GM21447 (cell line): ENCODE measurements around the gene MYO1E.
"Not testable (repeated sequence)": the region's sequence is repeated elsewhere in the genome, so short reads cannot be mapped to it uniquely, and the experiment has no call there.

Source experiments
- ATAC-seq: cut with Tn5 transposase; IDR thresholded peaks from one replicate; pipeline ENCODE4 v1.9.1; 2021; ENCODE audit not compliant: unreplicated experiment

The MYO1E gene

DNA sequence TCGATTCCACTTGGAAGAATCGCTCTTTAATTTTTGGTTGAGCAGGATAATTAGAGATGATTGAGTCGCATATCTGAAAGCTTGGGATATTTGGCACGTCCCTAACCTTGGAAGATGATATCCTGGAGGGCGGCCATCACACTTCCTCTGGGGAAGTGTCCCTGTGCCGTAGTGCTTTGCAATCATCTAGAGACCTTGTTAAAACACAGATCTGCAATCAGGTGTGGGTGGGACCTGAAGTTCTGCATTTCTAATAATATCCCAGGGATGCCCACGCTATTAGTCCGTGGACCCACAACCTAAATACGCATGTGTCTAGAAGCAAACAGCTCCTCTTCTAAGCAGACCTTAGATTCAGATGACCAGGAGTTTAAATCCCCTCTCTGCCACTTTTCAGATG is 20.5 kb downstream of the MYO1E start:
- no peak for ATAC-seq

GRCh38 chr15:59350421-59350732 is 22.3 kb downstream of the MYO1E start:
- ATAC-seq = no peak

GRCh38 chr15:59349680-59350420 is 22.8 kb downstream of the MYO1E start:
- ATAC-seq = no peak

GRCh38 chr15:59347915-59348314 is 24.8 kb downstream of the MYO1E start:
- no peak for ATAC-seq

DNA sequence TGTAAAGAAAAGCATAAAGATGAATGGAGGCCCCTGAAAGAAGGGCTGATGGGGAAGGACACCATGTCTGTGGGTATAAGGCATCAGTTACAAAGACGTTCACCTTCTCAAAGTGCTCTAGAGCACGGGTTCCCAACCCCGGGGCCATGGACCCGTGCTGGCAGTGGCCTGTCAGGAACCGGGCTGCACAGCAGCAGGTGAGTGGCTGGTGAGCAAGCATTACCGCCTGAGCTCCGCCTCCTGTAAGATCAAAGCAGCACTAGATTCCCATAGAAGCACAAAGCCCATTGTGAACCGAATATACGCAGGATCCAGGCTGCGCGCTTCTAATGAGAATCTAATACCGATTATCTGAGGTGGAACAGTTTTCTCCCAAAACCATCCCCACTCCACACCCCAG is 25.7 kb downstream of the MYO1E start:
- no peak for ATAC-seq

DNA sequence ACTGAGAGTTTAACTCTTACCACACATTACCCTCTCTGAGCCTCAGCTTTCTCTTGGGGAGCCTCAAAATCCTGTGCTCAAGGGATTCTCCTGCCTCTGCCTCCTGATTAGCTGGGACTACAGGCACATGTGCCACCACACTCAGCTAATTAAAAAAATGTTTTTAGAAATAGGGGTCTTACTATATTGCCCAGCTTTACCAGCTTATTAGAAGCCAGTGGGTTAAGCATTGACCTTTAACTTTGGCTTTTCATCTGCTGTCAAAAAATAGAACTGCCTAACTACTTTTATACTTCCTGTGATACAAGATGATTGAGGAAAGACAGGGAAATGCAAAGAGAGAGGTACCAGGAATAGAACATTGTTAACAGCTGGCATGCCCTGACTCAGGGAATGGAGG is 27.3 kb downstream of the MYO1E start:
- ATAC-seq = no peak

- ATAC-seq = no peak
These were observed 28.4 kb downstream of the MYO1E start for GRCh38 chr15:59344311-59344710.

DNA sequence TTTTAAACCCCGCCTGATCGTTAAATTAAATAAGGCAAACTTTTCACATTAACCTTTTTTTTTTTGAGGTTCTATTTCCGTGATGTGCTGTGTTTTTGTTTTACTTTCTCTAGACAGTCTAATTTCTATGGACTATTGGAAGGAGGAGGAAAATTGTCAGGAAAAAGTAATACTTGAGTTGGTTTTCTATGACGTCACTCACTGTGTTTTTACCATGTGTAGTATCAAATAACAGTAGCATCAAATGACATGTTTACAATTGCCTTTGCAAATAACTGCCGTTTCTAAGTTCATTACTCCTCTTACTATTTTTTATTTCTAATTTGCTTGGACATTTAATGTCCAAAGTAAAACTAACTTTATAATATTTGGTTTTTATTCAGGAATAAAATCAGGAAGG is 32.3 kb downstream of the MYO1E start:
- ATAC-seq = no peak

GRCh38 chr15:59339252-59339672 is 33.4 kb downstream of the MYO1E start:
- no peak for ATAC-seq

GRCh38 chr15:59338414-59338813 is 34.3 kb downstream of the MYO1E start:
- no peak for ATAC-seq

GRCh38 chr15:59336725-59337124 is 35.9 kb downstream of the MYO1E start:
- ATAC-seq = not testable (repeated sequence)

GRCh38 chr15:59335207-59335786 is 37.4 kb downstream of the MYO1E start:
- no peak for ATAC-seq

DNA sequence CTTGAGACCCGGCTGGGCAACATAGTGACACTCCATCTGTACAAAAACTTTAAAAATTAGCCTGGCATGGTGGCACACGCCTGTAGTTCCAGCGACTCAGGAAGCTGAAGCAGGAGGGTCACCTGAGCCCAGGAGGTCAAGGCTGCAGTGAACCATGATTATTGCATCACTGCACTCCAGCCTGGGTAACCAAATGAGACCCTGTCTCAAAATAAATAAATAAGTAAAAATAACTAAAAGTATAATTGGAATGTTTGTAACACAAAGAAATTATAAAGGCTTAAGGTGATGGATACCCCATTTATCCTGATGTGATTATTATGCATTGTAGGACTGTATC is 38.6 kb downstream of the MYO1E start:
- ATAC-seq = no peak

- ATAC-seq = no peak
These were observed 39.1 kb downstream of the MYO1E start for GRCh38 chr15:59333401-59334075.

DNA sequence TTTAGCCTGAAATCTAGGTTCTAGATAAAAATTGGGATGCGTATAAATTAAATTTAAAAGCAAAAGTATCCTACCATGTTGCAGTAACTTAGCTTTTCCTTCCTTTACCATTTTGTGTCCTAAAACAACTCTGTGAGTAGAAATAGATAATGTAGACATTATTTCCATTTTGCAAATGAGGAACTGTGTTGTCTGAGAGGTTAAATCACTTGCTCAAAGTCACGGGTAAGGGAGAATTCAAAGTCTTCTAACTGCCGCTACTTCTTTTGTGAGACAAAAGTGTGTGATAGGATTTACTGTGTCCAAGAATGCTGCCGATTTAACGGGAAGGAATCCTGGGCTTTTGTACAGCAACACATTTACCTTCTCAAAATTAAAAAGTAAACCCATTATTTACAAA is 40.7 kb downstream of the MYO1E start:
- no peak for ATAC-seq

- no peak for ATAC-seq
These were observed 42.0 kb downstream of the MYO1E start for GRCh38 chr15:59330649-59331048.

GRCh38 chr15:59329570-59330350 is 42.9 kb downstream of the MYO1E start:
- ATAC-seq = no peak

DNA sequence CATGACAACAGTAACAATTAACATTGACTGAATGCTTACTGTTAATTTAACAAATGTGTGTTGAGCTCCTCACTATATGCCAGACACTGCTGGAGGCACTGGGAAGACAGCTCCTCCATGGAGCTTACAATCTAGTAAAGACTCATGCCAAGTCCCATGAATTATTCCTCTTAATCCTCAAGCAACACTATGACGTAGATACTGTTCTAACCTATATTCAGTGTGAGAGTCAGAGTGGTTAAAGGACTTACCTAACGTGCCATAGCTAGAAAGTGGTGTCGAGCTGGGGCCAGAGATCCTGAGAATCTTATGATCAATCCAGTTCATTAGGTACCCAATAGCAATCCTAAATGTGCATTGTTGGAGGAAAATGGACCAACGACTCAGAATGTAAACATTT is 43.6 kb downstream of the MYO1E start:
- ATAC-seq = no peak

- ATAC-seq = peak; percentile 71
These were observed 44.7 kb downstream of the MYO1E start for GRCh38 chr15:59327942-59328341.

GRCh38 chr15:59326856-59327255 is 45.8 kb downstream of the MYO1E start:
- ATAC-seq = no peak

- no peak for ATAC-seq
These were observed 50.5 kb downstream of the MYO1E start for GRCh38 chr15:59322056-59322759.
